ENCODE measurements around the gene RGS7.

DNA sequence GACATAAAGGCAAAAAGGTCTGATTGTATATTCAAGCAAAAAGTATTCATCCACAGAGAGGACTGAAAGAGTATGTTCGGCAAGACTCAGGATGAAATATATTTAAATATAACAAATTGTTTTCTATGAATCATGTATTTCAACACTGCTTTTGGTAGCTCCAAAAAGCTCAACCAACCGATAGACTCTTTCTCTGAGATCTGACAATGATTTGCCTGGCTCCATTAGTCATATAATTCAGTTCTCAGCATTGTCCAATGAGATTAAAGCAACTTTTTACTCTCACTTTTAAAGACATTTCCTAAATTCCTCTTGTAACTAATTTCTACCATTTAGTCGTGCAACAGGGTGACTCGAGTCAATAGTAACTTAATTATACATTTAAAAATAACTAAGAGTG, 426.0 kb downstream of the RGS7 start:
- TF ChIP-seq, protein P1, sequence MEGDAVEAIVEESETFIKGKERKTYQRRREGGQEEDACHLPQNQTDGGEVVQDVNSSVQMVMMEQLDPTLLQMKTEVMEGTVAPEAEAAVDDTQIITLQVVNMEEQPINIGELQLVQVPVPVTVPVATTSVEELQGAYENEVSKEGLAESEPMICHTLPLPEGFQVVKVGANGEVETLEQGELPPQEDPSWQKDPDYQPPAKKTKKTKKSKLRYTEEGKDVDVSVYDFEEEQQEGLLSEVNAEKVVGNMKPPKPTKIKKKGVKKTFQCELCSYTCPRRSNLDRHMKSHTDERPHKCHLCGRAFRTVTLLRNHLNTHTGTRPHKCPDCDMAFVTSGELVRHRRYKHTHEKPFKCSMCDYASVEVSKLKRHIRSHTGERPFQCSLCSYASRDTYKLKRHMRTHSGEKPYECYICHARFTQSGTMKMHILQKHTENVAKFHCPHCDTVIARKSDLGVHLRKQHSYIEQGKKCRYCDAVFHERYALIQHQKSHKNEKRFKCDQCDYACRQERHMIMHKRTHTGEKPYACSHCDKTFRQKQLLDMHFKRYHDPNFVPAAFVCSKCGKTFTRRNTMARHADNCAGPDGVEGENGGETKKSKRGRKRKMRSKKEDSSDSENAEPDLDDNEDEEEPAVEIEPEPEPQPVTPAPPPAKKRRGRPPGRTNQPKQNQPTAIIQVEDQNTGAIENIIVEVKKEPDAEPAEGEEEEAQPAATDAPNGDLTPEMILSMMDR (IDR thresholded peaks at IDR 0.05): no peak
- TF ChIP-seq POLR2A (IDR thresholded peaks at IDR 0.05; ENCODE audit: low read depth) (no peak), POLR2AphosphoS5 (IDR thresholded peaks at IDR 0.05) (no peak)

Data from esophagus muscularis mucosa (tissue), 3 donors.